ENCODE results near the gene MAML2.

DNA sequence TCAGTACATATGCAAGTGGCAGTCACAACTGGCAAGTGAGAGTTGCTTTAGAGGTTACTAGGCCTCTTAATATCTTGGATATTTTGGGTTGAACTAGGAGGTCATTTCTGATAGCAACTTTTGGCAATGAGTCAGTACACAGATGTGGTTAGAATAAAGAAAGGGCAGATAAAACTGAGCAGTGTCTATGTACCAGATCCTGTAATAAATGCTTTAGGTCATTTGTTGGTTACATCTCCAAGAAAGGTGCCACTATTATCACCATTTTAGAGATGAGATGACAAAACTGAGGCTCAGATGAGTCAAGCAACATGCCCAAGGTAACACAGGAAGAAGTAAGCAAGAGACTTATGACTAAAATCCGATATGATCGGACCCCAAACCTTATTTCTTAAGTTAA, 25.0 kb downstream of the MAML2 start:
- TF ChIP-seq, protein P1, sequence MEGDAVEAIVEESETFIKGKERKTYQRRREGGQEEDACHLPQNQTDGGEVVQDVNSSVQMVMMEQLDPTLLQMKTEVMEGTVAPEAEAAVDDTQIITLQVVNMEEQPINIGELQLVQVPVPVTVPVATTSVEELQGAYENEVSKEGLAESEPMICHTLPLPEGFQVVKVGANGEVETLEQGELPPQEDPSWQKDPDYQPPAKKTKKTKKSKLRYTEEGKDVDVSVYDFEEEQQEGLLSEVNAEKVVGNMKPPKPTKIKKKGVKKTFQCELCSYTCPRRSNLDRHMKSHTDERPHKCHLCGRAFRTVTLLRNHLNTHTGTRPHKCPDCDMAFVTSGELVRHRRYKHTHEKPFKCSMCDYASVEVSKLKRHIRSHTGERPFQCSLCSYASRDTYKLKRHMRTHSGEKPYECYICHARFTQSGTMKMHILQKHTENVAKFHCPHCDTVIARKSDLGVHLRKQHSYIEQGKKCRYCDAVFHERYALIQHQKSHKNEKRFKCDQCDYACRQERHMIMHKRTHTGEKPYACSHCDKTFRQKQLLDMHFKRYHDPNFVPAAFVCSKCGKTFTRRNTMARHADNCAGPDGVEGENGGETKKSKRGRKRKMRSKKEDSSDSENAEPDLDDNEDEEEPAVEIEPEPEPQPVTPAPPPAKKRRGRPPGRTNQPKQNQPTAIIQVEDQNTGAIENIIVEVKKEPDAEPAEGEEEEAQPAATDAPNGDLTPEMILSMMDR (IDR thresholded peaks at IDR 0.05; ENCODE audit: low read length): no peak
- TF ChIP-seq EZH2phosphoT487 (IDR thresholded peaks at IDR 0.05; ENCODE audit: low read length): no peak
- TF ChIP-seq EZH2 (optimal IDR thresholded peaks at IDR 0.05; ENCODE audit: low read depth, low read length): no peak

Data from MM.1S (cell line).